H1 (cell line): ENCODE data around the gene CELF5. TPM values are rescaled to one million over a fixed set of nuclear protein-coding genes. Genes with fewer than 3 reads are reported as not detected.

Experiments used
- CTCF ChIA-PET: fragments of 300-600 bp; sonication (Branson Sonifier 250); formaldehyde crosslinking; loops from one replicate; lab custom pipeline; 2021; ENCODE audit not compliant: partially characterized antibody; lab: Charles Lee
- POLR2A ChIA-PET: fragments of 300-600 bp; sonication (Branson Sonifier 250); formaldehyde crosslinking; loops from one replicate; lab custom pipeline; 2021; ENCODE audit warnings: inconsistent platforms; ENCODE audit not compliant: partially characterized antibody; lab: Charles Lee
- DNase-seq, 2 experiments: peaks; one replicate each; pipeline versions ENCODE4 v3.0.0 to v3.0.0-alpha.2; 2010 to 2022; ENCODE audit warnings: low spot score in 2 of 2, low read depth in 1 of 2, mixed read lengths in 1 of 2
- FAIRE-seq: peaks from 2 replicates; lab custom pipeline; 2011; peaks lifted over from hg19 to GRCh38; lab: Jason Lieb, UNC
- H2AFZ ChIP-seq: 2 replicates; pipeline ENCODE4 v1.8.1; 2012; ENCODE audit warnings: low read length, inconsistent platforms
- H2AK5ac ChIP-seq: 2 replicates; pipeline ENCODE4 v1.6.1; 2013; ENCODE audit warnings: low read depth, low read length
- H2BK120ac ChIP-seq: replicated peaks from 2 replicates; pipeline ENCODE3; 2013; ENCODE audit warnings: low read depth, low read length, inconsistent platforms
- H2BK12ac ChIP-seq: 2 replicates; pipeline ENCODE4 v1.6.1; 2013; ENCODE audit warnings: low read depth, low read length
- H2BK15ac ChIP-seq: 2 replicates; pipeline ENCODE4 v1.6.1; 2013; ENCODE audit warnings: low read length
- H2BK20ac ChIP-seq: 2 replicates; pipeline ENCODE4 v1.6.1; 2013; ENCODE audit warnings: low read length
- H2BK5ac ChIP-seq: 2 replicates; pipeline ENCODE4 v1.6.1; 2013; ENCODE audit warnings: low read depth, low read length
- H3K14ac ChIP-seq: 2 replicates; pipeline ENCODE4 v1.6.1; 2013; ENCODE audit warnings: inconsistent platforms; ENCODE audit not compliant: insufficient read length
- H3K18ac ChIP-seq: 2 replicates; pipeline ENCODE4 v1.6.1; 2013; ENCODE audit warnings: low read length; ENCODE audit errors: extremely low read depth
- H3K23ac ChIP-seq: 2 replicates; pipeline ENCODE4 v1.6.1; 2013; ENCODE audit warnings: inconsistent platforms; ENCODE audit not compliant: insufficient read length
- H3K23me2 ChIP-seq: 2 replicates; pipeline ENCODE4 v1.6.1; 2013; ENCODE audit warnings: low read depth, low read length
- H3K27ac ChIP-seq: 2 replicates; pipeline ENCODE4 v1.6.1; 2011; ENCODE audit warnings: low read depth, low read length, inconsistent platforms
- H3K27me3 ChIP-seq, 4 experiments: replicated peaks in 1 of 4; 1 replicate in 1 of 4; 2 replicates in 3 of 4; pipeline versions ENCODE4 v1.6.1 to v1.8.1; 2011 to 2013; ENCODE audit warnings: low read length in 3 of 4, mild to moderate bottlenecking in 3 of 4, inconsistent platforms in 2 of 4, mixed read lengths in 2 of 4, moderate library complexity in 1 of 4; ENCODE audit not compliant: control insufficient read depth in 3 of 4, insufficient read depth in 3 of 4; ENCODE audit errors: extremely low read depth in 1 of 4
- H3K36me3 ChIP-seq, 4 experiments: 2 replicates each; pipeline versions ENCODE4 v1.6.1 to v1.8.1; 2011 to 2013; ENCODE audit warnings: mild to moderate bottlenecking in 4 of 4, low read length in 3 of 4, moderate library complexity in 2 of 4, control low read depth in 1 of 4, inconsistent platforms in 1 of 4; ENCODE audit not compliant: insufficient read depth in 4 of 4, control insufficient read depth in 2 of 4
- H3K4ac ChIP-seq: replicated peaks from 2 replicates; pipeline ENCODE3; 2013; ENCODE audit warnings: low read length, low read depth, mixed read lengths, inconsistent platforms; ENCODE audit not compliant: insufficient read length
- H3K4me1 ChIP-seq, 4 experiments: replicated peaks in 1 of 4; 1 replicate in 1 of 4; 2 replicates in 3 of 4; pipeline versions ENCODE4 v1.6.1 to v1.8.1; 2011 to 2013; ENCODE audit warnings: low read length in 3 of 4, inconsistent platforms in 2 of 4, mixed read lengths in 1 of 4; ENCODE audit not compliant: insufficient read depth in 4 of 4, control insufficient read depth in 3 of 4
- H3K4me2 ChIP-seq, 2 experiments: 2 replicates each; pipeline versions ENCODE4 v1.6.1 to v1.8.1; 2011 to 2013; ENCODE audit warnings: low read depth in 2 of 2, low read length in 2 of 2, control low read depth in 1 of 2, inconsistent platforms in 1 of 2, mild to moderate bottlenecking in 1 of 2; ENCODE audit not compliant: insufficient read depth in 1 of 2
- H3K4me3 ChIP-seq, 4 experiments: fragments of 200-600, 300-600 bp in 1 of 4; sonication (generic), shearing (Covaris generic), sonication (Bioruptor Twin) in 1 of 4; 2 replicates each; pipeline versions ENCODE4 v1.5.1 to v1.8.1; 2011 to 2016; ENCODE audit warnings: low read length in 4 of 4, low read depth in 3 of 4, control low read depth in 2 of 4, inconsistent platforms in 2 of 4, mild to moderate bottlenecking in 2 of 4, mixed read lengths in 1 of 4, moderate library complexity in 1 of 4; ENCODE audit not compliant: insufficient read depth in 2 of 4; ENCODE audit errors: extremely low read depth in 1 of 4
- H3K56ac ChIP-seq: replicated peaks from 2 replicates; pipeline ENCODE3; 2013; ENCODE audit warnings: low read depth, mild to moderate bottlenecking, mixed read lengths, low read length, inconsistent platforms; ENCODE audit not compliant: insufficient read length
- H3K79me1 ChIP-seq: 2 replicates; pipeline ENCODE4 v1.6.1; 2013; ENCODE audit warnings: low read depth, low read length, control low read depth
- H3K79me2 ChIP-seq, 2 experiments: 2 replicates each; pipeline versions ENCODE4 v1.6.1 to v1.8.1; 2012 to 2013; ENCODE audit warnings: low read length in 2 of 2, mild to moderate bottlenecking in 2 of 2, inconsistent platforms in 1 of 2; ENCODE audit not compliant: insufficient read depth in 2 of 2, control insufficient read depth in 1 of 2
- H3K9ac ChIP-seq, 4 experiments: replicated peaks in 1 of 4; 1 replicate in 1 of 4; 2 replicates in 3 of 4; pipeline versions ENCODE4 v1.6.1 to v1.8.1; 2011 to 2013; ENCODE audit warnings: low read depth in 3 of 4, low read length in 3 of 4, control low read depth in 2 of 4, mild to moderate bottlenecking in 2 of 4, moderate library complexity in 2 of 4, inconsistent platforms in 1 of 4; ENCODE audit errors: extremely low read depth in 1 of 4
- H3K9me3 ChIP-seq, 2 experiments: 2 replicates each; pipeline versions ENCODE4 v1.6.1 to v1.8.1; 2012 to 2013; ENCODE audit warnings: mild to moderate bottlenecking in 2 of 2, moderate library complexity in 2 of 2, control low read depth in 1 of 2, inconsistent platforms in 1 of 2, low read depth in 1 of 2, low read length in 1 of 2, mixed read lengths in 1 of 2; ENCODE audit not compliant: insufficient read depth in 2 of 2
- H4K20me1 ChIP-seq, 2 experiments: replicated peaks in 1 of 2; 2 replicates each; pipeline versions ENCODE3 to v1.8.1; 2011 to 2013; ENCODE audit warnings: inconsistent platforms in 2 of 2, low read length in 2 of 2, mild to moderate bottlenecking in 1 of 2; ENCODE audit not compliant: insufficient read depth in 2 of 2, control insufficient read depth in 1 of 2
- H4K5ac ChIP-seq: 2 replicates; pipeline ENCODE4 v1.6.1; 2013; ENCODE audit warnings: low read length, low read depth, mixed read lengths, inconsistent platforms; ENCODE audit not compliant: insufficient read length
- H4K8ac ChIP-seq: 2 replicates; pipeline ENCODE4 v1.8.0; 2013; ENCODE audit warnings: mild to moderate bottlenecking, moderate library complexity, low read length, inconsistent platforms; ENCODE audit not compliant: insufficient read depth; ENCODE audit errors: extremely low read depth
- H4K91ac ChIP-seq: replicated peaks from 2 replicates; pipeline ENCODE3; 2013; ENCODE audit warnings: low read length, mixed read lengths, inconsistent platforms; ENCODE audit not compliant: insufficient read length
- CBX8 ChIP-seq: fragments of 300-800, 300-1000 bp; sonication (generic); IDR thresholded peaks from 2 replicates; pipeline ENCODE4 v1.7.1; 2016; ENCODE audit warnings: low read depth, low read length, borderline replicate concordance
- CTBP2 ChIP-seq: IDR thresholded peaks from 2 replicates; pipeline ENCODE4 v1.7.0; 2011; ENCODE audit warnings: borderline replicate concordance, mild to moderate bottlenecking, moderate library complexity, mixed read lengths, low read length; ENCODE audit not compliant: insufficient read depth, insufficient read length
- MAFK ChIP-seq: IDR thresholded peaks from 2 replicates; pipeline ENCODE4 v1.6.1; 2012; ENCODE audit warnings: low read depth, mild to moderate bottlenecking, improper control_type of control experiment, low read length
- SUZ12 ChIP-seq: fragments of 200-600 bp; sonication (generic); IDR thresholded peaks from 2 replicates; pipeline ENCODE4 v1.6.1; 2012; ENCODE audit warnings: mild to moderate bottlenecking, inconsistent platforms, low read length, moderate library complexity, mixed read lengths
- WGBS, 2 experiments: shearing (Covaris generic) in 1 of 2; methylation state at CpG; one replicate each; pipeline versions ENCODE4 v1.1.6 to v1.1.7; 2013 to 2015; ENCODE audit warnings: low lambda C conversion rate in 2 of 2, mixed read lengths in 2 of 2, inconsistent platforms in 1 of 2, low coverage in 1 of 2, missing lambda C conversion rate in 1 of 2; ENCODE audit not compliant: insufficient replicate concordance in 2 of 2, insufficient coverage in 1 of 2, insufficient read length in 1 of 2; ENCODE audit errors: extremely low coverage in 1 of 2, missing lambda C conversion rate in 1 of 2; 5-methylcytosine and 5-hydroxymethylcytosine counted together
- polyA plus RNA-seq, 7 experiments: library from polyadenylated mRNA; depleted of rRNA in 3 of 7; stranded (reverse) in 5 of 7; unstranded in 2 of 7; fragments of >200 nt in 5 of 7; fragments of 200-250 nt in 2 of 7; gene quantifications; 1 replicate in 5 of 7; 2 replicates in 1 of 7; 4 replicates in 1 of 7; pipeline versions ENCODE4 v1.2.1 to v1.2.3, GENCODE V29; 2011 to 2013; ENCODE audit warnings: missing spikeins in 2 of 7, mixed read lengths in 2 of 7
- total RNA-seq: library from RNA; stranded (reverse); fragmentation: NEBNext Ultra II Directional; extraction: Animal tissue kit (Norgen Biotek cat#: 25700); gene quantifications from 2 replicates; pipeline ENCODE4 v1.2.1, GENCODE V29; 2021

Gene CELF5
- total and polyA plus RNA-seq, 2 of the 8 experiments (the other 6 are each of a cell fraction or from before 2014, with no cell fraction given), result 9.8 to 15.0 TPM

DNA sequence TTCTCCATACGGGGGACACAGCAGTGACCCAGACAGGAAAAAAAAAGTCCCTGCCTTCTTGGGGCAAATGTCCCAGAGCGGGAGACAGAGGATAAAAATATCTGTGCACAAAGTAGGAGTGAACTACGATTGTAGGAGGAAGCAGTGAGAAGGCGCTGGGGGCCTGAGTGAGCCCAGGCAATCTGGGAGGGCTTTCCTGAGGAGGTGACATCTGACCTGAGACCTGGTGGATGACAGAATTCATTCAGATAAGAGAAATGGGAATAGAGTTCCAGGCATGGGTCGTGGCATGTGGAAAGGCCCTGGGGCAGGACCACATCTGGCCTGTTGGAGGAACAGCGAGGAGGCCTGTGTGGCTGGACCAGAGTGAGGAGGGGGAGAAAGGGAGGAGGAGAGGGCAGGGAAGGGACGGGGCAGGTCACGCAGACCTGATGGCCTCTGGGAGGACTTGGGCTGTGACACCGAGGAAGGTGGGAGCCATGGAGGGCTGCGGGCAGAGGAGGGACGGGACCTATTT, 91.7 kb downstream of the CELF5 start:
- no peak overlapping the region for H3K9ac ChIP-seq
- no peak overlapping the region for H2BK120ac ChIP-seq
- H2AFZ ChIP-seq, result no peak overlapping the region
- H2BK20ac ChIP-seq, result no peak overlapping the region
- FAIRE-seq (no peak), DNase-seq (no peak)
- H4K20me1 ChIP-seq, result no peaks in the 10 kb centered on the region
- H3K4ac ChIP-seq, result no peak overlapping the region
- 82% methylated on average over 9 of the region's 11 CpGs; no CpG with 5 or more reads in 1 of the 2 experiments for WGBS, 2 experiments
- H4K5ac ChIP-seq, result no peak overlapping the region
- H2BK15ac ChIP-seq, result no peak overlapping the region
- H3K79me2 ChIP-seq, result no peaks in the 10 kb centered on the region
- no peak overlapping the region for H3K56ac ChIP-seq
- H3K23ac ChIP-seq, result no peak overlapping the region
- H2AK5ac ChIP-seq, result no peak overlapping the region
- H3K4me2 ChIP-seq, result no peak overlapping the region
- H3K27me3 ChIP-seq, result 0 out of 7 replicates have a peak, but pooled peaks cover 0 to 4% (median 0%) of the 10 kb centered on the region in 4 experiments
- no peak overlapping the region for H2BK12ac ChIP-seq
- CTCF ChIA-PET, result interaction anchor here (0.7 to 7.2 kb wide), 2 partner anchors 11 to 24 kb away, joined by 3 to 48 read pairs; no protein-coding TSS in a partner anchor
- H3K23me2 ChIP-seq, result no peaks in the 10 kb centered on the region
- no peak overlapping the region for H3K14ac ChIP-seq
- H2BK5ac ChIP-seq, result no peak overlapping the region
- no peak overlapping the region for H3K27ac ChIP-seq
- no peaks in the 10 kb centered on the region for H3K36me3 ChIP-seq
- H3K79me1 ChIP-seq, result no peaks in the 10 kb centered on the region
- H3K4me1 ChIP-seq, result 0 out of 7 replicates have a peak, but pooled peaks cover 0 to 2% (median 0%) of the 10 kb centered on the region in 4 experiments
- no peak overlapping the region for H4K8ac ChIP-seq
- no peaks in the 10 kb centered on the region for H3K9me3 ChIP-seq
- H3K4me3 ChIP-seq, result no peak overlapping the region
- no peak overlapping the region for H4K91ac ChIP-seq
- no peak overlapping the region for H3K18ac ChIP-seq
- TF ChIP-seq MAFK (no peak), SUZ12 (no peak), CBX8 (no peak), CTBP2 (no peak)
- POLR2A ChIA-PET, result no interaction called here
